H1 (cell line): ENCODE data around the gene RAD52. TPM values are rescaled to one million over a fixed set of nuclear protein-coding genes. Genes with fewer than 3 reads are reported as not detected.

Experiments used
- CBX5 ChIP-seq: fragments of 300-800, 300-1000 bp; sonication (generic); IDR thresholded peaks from 2 replicates; pipeline ENCODE4 v1.7.1; 2016; ENCODE audit warnings: antibody characterized with exemption, low read length, low read depth
- RFX5 ChIP-seq: IDR thresholded peaks from 2 replicates; pipeline ENCODE4 v1.6.1; 2011; ENCODE audit warnings: low read depth, low read length, improper control_type of control experiment, borderline replicate concordance
- RNF2 ChIP-seq: fragments of 200-900, 300-1000 bp; sonication (generic); IDR thresholded peaks from 2 replicates; pipeline ENCODE4 v1.7.1; 2016; ENCODE audit warnings: borderline replicate concordance, low read depth, mild to moderate bottlenecking, antibody characterized with exemption, low read length; ENCODE audit not compliant: poor library complexity, severe bottlenecking; ENCODE audit errors: missing control alignments
- SP4 ChIP-seq: IDR thresholded peaks from 2 replicates; pipeline ENCODE4 v1.6.1; 2012; ENCODE audit warnings: low read length, inconsistent platforms
- TAF1 ChIP-seq: IDR thresholded peaks from 2 replicates; pipeline ENCODE4 v1.6.1; 2011; ENCODE audit warnings: mild to moderate bottlenecking, low read depth, low read length
- TEAD4 ChIP-seq: IDR thresholded peaks from 2 replicates; pipeline ENCODE4 v1.6.1; 2012; ENCODE audit warnings: low read depth, low read length, inconsistent platforms, mixed read lengths
- polyA plus RNA-seq, 7 experiments: library from polyadenylated mRNA; depleted of rRNA in 3 of 7; stranded (reverse) in 5 of 7; unstranded in 2 of 7; fragments of >200 nt in 5 of 7; fragments of 200-250 nt in 2 of 7; gene quantifications; 1 replicate in 5 of 7; 2 replicates in 1 of 7; 4 replicates in 1 of 7; pipeline versions ENCODE4 v1.2.1 to v1.2.3, GENCODE V29; 2011 to 2013; ENCODE audit warnings: missing spikeins in 2 of 7, mixed read lengths in 2 of 7
- total RNA-seq: library from RNA; stranded (reverse); fragmentation: NEBNext Ultra II Directional; extraction: Animal tissue kit (Norgen Biotek cat#: 25700); gene quantifications from 2 replicates; pipeline ENCODE4 v1.2.1, GENCODE V29; 2021
- TF ChIP-seq, protein P1 (sequence below): IDR thresholded peaks from 2 replicates; pipeline ENCODE4 v1.6.1; 2012; ENCODE audit warnings: inconsistent platforms
- TF ChIP-seq, protein P2 (sequence below): IDR thresholded peaks from 2 replicates; pipeline ENCODE4 v1.6.1; 2012; ENCODE audit warnings: inconsistent platforms

RAD52 gene
- total and polyA plus RNA-seq, 2 of the 8 experiments (the other 6 are each of a cell fraction or from before 2014, with no cell fraction given) = 12.5 to 14.3 TPM

DNA sequence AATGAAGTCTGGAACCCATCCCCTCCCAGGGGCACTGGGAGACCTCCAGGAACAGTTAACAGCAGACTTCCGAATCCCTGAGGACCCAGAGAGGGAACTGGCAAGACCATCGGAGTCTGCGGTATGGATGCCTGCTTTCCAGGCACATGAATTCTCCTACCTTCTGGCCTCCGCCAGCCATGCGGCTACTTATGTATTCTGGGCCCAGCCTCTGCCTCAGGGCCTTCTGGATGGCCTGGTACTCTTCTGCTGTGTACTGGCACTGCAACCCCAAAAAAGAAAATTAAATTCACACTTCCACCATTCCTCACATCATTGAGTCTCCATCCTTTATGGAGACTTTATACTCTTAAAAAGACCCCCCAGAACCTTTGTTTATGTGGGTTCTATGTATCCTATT lies 18.4 kb downstream of the RAD52 start (continued):
- TF ChIP-seq CBX5 = no peak
- no peak for TF ChIP-seq RNF2
- TF ChIP-seq, protein P1, sequence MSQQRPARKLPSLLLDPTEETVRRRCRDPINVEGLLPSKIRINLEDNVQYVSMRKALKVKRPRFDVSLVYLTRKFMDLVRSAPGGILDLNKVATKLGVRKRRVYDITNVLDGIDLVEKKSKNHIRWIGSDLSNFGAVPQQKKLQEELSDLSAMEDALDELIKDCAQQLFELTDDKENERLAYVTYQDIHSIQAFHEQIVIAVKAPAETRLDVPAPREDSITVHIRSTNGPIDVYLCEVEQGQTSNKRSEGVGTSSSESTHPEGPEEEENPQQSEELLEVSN = no peak
- TF ChIP-seq, protein P2, sequence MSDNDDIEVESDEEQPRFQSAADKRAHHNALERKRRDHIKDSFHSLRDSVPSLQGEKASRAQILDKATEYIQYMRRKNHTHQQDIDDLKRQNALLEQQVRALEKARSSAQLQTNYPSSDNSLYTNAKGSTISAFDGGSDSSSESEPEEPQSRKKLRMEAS = no peak
- TF ChIP-seq SP4 = no peak
- no peak for TF ChIP-seq RFX5
- no peak for TF ChIP-seq TAF1
- TF ChIP-seq TEAD4 = no peak
